ACC112 (cell line): ENCODE results near the gene HNRNPF.
A peak's percentile ranks its signal among the peaks of the same experiment; 100 is the strongest.

Experiments
- H2AFZ ChIP-seq: fragments of 200-600 bp; sonication (generic); one replicate; pipeline ENCODE4 v1.6.0; 2017; ENCODE audit warnings: antibody characterized with exemption, low read length; ENCODE audit not compliant: unreplicated experiment
- H3K27ac ChIP-seq: fragments of 200-600 bp; sonication (generic); 2 replicates; pipeline ENCODE4 v1.5.1; 2014; ENCODE audit warnings: low read depth, mild to moderate bottlenecking, antibody characterized with exemption, low read length, moderate library complexity
- H3K27me3 ChIP-seq: fragments of 200-600 bp; sonication (generic); 2 replicates; pipeline ENCODE4 v1.6.1; 2014; ENCODE audit warnings: mild to moderate bottlenecking, antibody characterized with exemption, low read length, moderate library complexity, mixed read lengths; ENCODE audit not compliant: insufficient read depth
- H3K36me3 ChIP-seq: fragments of 200-600 bp; sonication (generic); 2 replicates; pipeline ENCODE4 v1.6.1; 2016; ENCODE audit warnings: mild to moderate bottlenecking, antibody characterized with exemption, low read length, moderate library complexity, mixed read lengths; ENCODE audit not compliant: insufficient read depth
- H3K4me1 ChIP-seq: fragments of 200-600 bp; sonication (generic); one replicate; pipeline ENCODE4 v1.6.1; 2016; ENCODE audit warnings: low read length, mixed read lengths; ENCODE audit not compliant: insufficient read depth, unreplicated experiment, control insufficient read depth
- H3K4me3 ChIP-seq: fragments of 200-600 bp; sonication (generic); 2 replicates; pipeline ENCODE4 v1.5.1; 2014; ENCODE audit warnings: mild to moderate bottlenecking, low read depth, low read length
- H3K79me2 ChIP-seq: fragments of 200-600 bp; sonication (generic); one replicate; pipeline ENCODE4 v1.6.0; 2016; ENCODE audit warnings: low read length; ENCODE audit not compliant: control insufficient read depth, unreplicated experiment, insufficient read depth

Gene HNRNPF

DNA sequence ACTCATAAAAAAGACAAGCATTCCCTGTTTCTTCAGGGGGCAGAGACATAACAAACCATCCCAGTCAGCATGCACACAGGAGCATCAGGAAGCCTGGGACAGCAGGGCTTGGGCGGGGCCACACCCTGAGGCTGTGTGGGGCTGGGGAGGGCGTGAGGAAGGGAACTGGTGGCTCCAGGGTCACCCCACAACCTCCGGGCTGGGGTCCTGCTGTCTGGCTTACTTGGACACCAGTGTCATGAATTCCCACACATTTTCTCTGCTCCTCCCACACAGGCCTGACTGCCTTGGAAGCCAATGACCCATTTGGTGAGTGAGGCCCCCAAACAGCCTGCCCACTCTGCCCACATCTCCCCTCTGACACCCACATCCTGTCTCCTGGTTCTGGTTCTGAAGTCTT is 34.8 kb downstream of the HNRNPF start:
- Histone ChIP-seq H2AFZ (no peak overlapping the region), H3K27ac (no peak overlapping the region), H3K79me2 (no peaks in the 10 kb centered on the region), H3K4me1 (no peaks in the 10 kb centered on the region), H3K4me3 (no peak overlapping the region), H3K27me3 (no peaks in the 10 kb centered on the region), H3K36me3 (no peaks in the 10 kb centered on the region)

DNA sequence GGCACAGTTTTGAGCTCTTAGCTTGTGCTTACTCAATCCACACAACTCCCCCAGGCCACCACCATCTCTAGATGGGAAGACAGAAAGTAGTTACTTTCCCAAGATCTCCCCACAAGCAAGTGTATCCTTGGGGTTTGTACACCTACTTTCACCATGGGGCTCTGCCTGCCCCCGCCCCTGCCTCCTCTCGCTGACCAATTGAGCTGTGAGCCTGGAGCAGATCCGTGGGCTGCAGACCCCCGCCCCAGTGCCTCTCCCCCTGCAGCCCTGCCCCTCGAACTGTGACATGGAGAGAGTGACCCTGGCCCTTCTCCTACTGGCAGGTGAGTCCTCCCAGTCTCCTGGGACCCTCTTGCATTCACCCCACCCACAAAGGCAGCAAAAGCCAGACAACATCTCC is 35.5 kb downstream of the HNRNPF start:
- no peaks in the 10 kb centered on the region for H3K4me1 ChIP-seq
- no peak overlapping the region for H3K4me3 ChIP-seq
- H2AFZ ChIP-seq: no peak overlapping the region
- H3K27me3 ChIP-seq: no peaks in the 10 kb centered on the region
- no peaks in the 10 kb centered on the region for H3K79me2 ChIP-seq
- no peaks in the 10 kb centered on the region for H3K36me3 ChIP-seq
- no peak overlapping the region for H3K27ac ChIP-seq

DNA sequence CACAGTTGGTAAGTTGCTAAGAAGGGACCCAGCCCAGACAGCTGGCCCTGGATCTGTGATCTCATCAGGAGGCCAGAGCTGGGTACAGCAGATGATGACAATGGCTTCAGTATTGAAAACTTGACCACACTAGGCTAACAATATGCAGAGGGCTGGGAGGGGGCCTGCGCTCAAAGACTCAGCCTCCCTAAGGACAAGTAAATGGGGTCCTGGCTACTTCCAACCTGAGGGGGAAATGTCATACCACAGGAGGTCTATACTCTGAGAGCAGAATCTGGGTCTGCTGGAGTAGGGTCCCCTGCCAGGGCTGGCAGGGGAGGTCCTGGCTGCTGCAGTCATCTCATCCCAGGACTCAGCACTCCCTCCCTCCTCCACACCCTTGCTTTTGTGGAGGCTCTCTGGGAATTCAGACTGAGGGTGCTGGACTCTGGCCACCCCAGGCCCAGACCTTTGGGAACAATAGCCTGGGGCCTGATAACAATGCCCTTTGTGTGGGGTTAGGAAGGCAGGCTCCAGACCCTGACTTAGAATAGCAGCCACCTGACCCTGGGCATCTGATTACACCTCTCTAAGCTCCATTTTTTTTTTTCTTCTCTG is 36.1 kb downstream of the HNRNPF start:
- Histone ChIP-seq H3K27me3 (no peaks in the 10 kb centered on the region), H3K4me3 (no peak overlapping the region), H3K36me3 (no peaks in the 10 kb centered on the region), H2AFZ (no peak overlapping the region), H3K79me2 (no peaks in the 10 kb centered on the region), H3K4me1 (no peaks in the 10 kb centered on the region), H3K27ac (no peak overlapping the region)

- Histone ChIP-seq H3K4me1 (no peaks in the 10 kb centered on the region), H3K4me3 (no peak within 1 kb of the TSS), H3K79me2 (no peaks in the 10 kb centered on the region), H3K27ac (no peak within 1 kb of the TSS), H3K36me3 (no peaks in the 10 kb centered on the region), H2AFZ (no peak within 1 kb of the TSS), H3K27me3 (no peaks in the 10 kb centered on the region)
These were observed 37.6 kb downstream of the HNRNPF start, which contains the start of gene FXYD4 for GRCh38 chr10:43371418-43371817. Gene FXYD4 (plus strand): TSS chr10:43371636. CDS start chr10:43373747, 2,111 bp downstream.

- Histone ChIP-seq H3K79me2 (no peaks in the 10 kb centered on the region), H3K4me3 (no peak overlapping the region), H2AFZ (no peak overlapping the region), H3K27me3 (no peaks in the 10 kb centered on the region), H3K36me3 (no peaks in the 10 kb centered on the region), H3K4me1 (no peaks in the 10 kb centered on the region), H3K27ac (no peak overlapping the region)
These were observed 38.2 kb downstream of the HNRNPF start for GRCh38 chr10:43370671-43371215.

- no peak overlapping the region for H3K4me3 ChIP-seq
- no peak overlapping the region for H2AFZ ChIP-seq
- no peaks in the 10 kb centered on the region for H3K79me2 ChIP-seq
These were observed 39.1 kb downstream of the HNRNPF start for GRCh38 chr10:43369921-43370320.

DNA sequence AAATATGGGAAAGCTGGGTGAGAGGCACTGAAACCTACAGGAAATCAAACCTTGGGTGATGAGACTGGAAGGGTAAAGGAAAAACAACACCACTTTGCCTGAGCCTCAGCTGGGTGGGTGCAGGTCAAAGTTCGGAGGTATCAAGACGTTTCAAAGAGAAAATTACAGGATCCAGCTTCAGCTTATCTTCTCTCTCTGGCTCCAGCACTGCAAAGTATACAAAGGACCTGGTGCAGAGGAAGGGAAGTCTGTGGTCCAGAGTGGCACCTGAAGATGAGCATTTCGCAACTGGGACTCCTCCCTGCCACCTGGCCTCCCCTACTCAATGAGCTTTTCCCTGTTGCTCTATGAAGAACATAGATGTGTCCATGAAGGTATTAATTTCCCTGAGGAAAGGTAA is 44.0 kb downstream of the HNRNPF start:
- no peak overlapping the region for H3K27ac ChIP-seq
- no peak overlapping the region for H3K4me3 ChIP-seq
- H3K79me2 ChIP-seq: no peaks in the 10 kb centered on the region
- H2AFZ ChIP-seq: no peak overlapping the region
- no peaks in the 10 kb centered on the region for H3K27me3 ChIP-seq
- no peaks in the 10 kb centered on the region for H3K36me3 ChIP-seq
- no peaks in the 10 kb centered on the region for H3K4me1 ChIP-seq

More at GRCh38 chr10:43369921-43370320, 39.1 kb downstream of the HNRNPF start:
- H3K36me3 ChIP-seq: no peaks in the 10 kb centered on the region
- H3K27me3 ChIP-seq: no peaks in the 10 kb centered on the region
- no peak overlapping the region for H3K27ac ChIP-seq
- no peaks in the 10 kb centered on the region for H3K4me1 ChIP-seq

- Histone ChIP-seq H3K4me1 (no peaks in the 10 kb centered on the region), H3K27ac (no peak overlapping the region), H2AFZ (peak overlapping the region; percentile 52), H3K79me2 (no peaks in the 10 kb centered on the region), H3K27me3 (no peaks in the 10 kb centered on the region), H3K4me3 (peak overlapping the region; percentile 68), H3K36me3 (no peaks in the 10 kb centered on the region)
These were observed 46.7 kb downstream of the HNRNPF start for GRCh38 chr10:43362191-43362839.

DNA sequence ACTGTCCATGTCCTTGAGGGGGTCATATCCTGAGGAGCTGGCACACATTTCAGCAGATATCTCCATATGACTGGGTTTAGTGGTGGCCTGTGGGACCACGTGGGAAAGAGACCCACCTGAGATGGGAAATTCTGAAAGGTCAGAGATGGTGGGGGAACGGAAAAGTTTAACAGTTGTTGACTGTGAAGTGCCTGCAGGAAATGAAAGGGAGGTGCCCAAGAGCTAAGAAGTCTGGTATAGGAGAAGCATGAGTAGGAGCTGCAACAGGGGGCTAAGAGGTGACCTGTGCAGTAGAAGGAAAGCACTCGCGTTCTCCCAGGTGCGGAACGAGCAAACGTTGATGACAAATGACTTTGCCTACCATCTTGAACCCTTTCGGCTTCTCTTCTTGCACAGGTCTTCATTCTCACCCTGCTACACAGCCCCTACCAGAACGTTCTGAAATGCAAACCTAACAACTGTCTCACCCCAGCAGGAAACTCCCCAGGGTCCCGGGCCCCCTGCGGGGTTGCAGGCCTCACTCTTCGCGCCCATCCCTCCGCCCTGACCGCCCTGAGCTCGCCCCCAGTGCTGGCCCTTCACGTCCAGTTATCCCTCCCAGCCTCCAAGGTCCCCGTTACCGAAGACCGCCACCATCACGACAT is 47.3 kb downstream of the HNRNPF start:
- H3K27ac ChIP-seq: no peak overlapping the region
- H2AFZ ChIP-seq: peak overlapping the region; percentile 52
- H3K4me3 ChIP-seq: peak overlapping the region; percentile 68

GRCh38 chr10:43360086-43360485 is 48.9 kb downstream of the HNRNPF start:
- Histone ChIP-seq H3K27me3 (no peaks in the 10 kb centered on the region), H3K79me2 (no peaks in the 10 kb centered on the region), H3K27ac (no peak overlapping the region), H3K4me1 (peaks cover 8% of the 10 kb centered on the region), H3K4me3 (no peak overlapping the region), H3K36me3 (no peaks in the 10 kb centered on the region), H2AFZ (no peak overlapping the region)

More for the DNA sequence above, 47.3 kb downstream of the HNRNPF start:
- H3K27me3 ChIP-seq: no peaks in the 10 kb centered on the region
- H3K79me2 ChIP-seq: no peaks in the 10 kb centered on the region
- H3K36me3 ChIP-seq: no peaks in the 10 kb centered on the region
- no peaks in the 10 kb centered on the region for H3K4me1 ChIP-seq
